Keratinocyte (primary cell): ENCODE measurements around the gene MRPS18A. TPM values are rescaled to one million over a fixed set of nuclear protein-coding genes. Genes with fewer than 3 reads are reported as not detected.

Experiments
- DNase-seq: peaks from one replicate; pipeline ENCODE4 v3.0.0-alpha.2; 2011; ENCODE audit warnings: low read depth, missing footprints, low spot score
- FAIRE-seq: peaks from 2 replicates; lab custom pipeline; 2011; peaks lifted over from hg19 to GRCh38; lab: Jason Lieb, UNC
- H2AFZ ChIP-seq: 2 replicates; pipeline ENCODE4 v1.6.0; 2012; ENCODE audit warnings: low read length, control low read depth, inconsistent platforms; ENCODE audit not compliant: control insufficient read depth
- H3K27ac ChIP-seq: 2 replicates; pipeline ENCODE4 v1.5.1; 2011; ENCODE audit warnings: low read length; ENCODE audit not compliant: control insufficient read depth, insufficient read depth
- H3K27me3 ChIP-seq: 3 replicates; pipeline ENCODE4 v1.6.0; 2011; ENCODE audit warnings: low read length; ENCODE audit not compliant: control insufficient read depth, insufficient read depth; ENCODE audit errors: extremely low read depth
- H3K36me3 ChIP-seq, 2 experiments: 2 replicates in 1 of 2; 3 replicates in 1 of 2; pipeline ENCODE4 v1.5.1; 2011; ENCODE audit warnings: low read length in 2 of 2, mild to moderate bottlenecking in 1 of 2; ENCODE audit not compliant: control insufficient read depth in 2 of 2, insufficient read depth in 2 of 2; ENCODE audit errors: extremely low read depth in 1 of 2
- H3K4me1 ChIP-seq: 3 replicates; pipeline ENCODE4 v1.5.1; 2011; ENCODE audit warnings: low read length; ENCODE audit not compliant: control insufficient read depth, insufficient read depth; ENCODE audit errors: extremely low read depth
- H3K4me2 ChIP-seq: 3 replicates; pipeline ENCODE4 v1.6.0; 2011; ENCODE audit warnings: low read depth, low read length; ENCODE audit not compliant: control insufficient read depth, insufficient read depth; ENCODE audit errors: extremely low read depth
- H3K4me3 ChIP-seq, 3 experiments: fragments of 200-600 bp in 1 of 3; sonication (generic) in 1 of 3; 2 replicates in 2 of 3; 3 replicates in 1 of 3; pipeline ENCODE4 v1.5.1; 2011 to 2016; ENCODE audit warnings: low read length in 3 of 3, mild to moderate bottlenecking in 3 of 3, control low read depth in 2 of 3, inconsistent platforms in 1 of 3, low read depth in 1 of 3, mixed read lengths in 1 of 3, mixed run types in 1 of 3, moderate library complexity in 1 of 3; ENCODE audit not compliant: control insufficient read depth in 2 of 3, insufficient read depth in 2 of 3; ENCODE audit errors: extremely low read depth in 1 of 3
- H3K79me2 ChIP-seq: 2 replicates; pipeline ENCODE4 v1.6.0; 2012; ENCODE audit warnings: low read length; ENCODE audit not compliant: control insufficient read depth, insufficient read depth
- H3K9ac ChIP-seq: 3 replicates; pipeline ENCODE4 v1.6.0; 2011; ENCODE audit warnings: low read length; ENCODE audit not compliant: control insufficient read depth, insufficient read depth; ENCODE audit errors: extremely low read depth
- H3K9me1 ChIP-seq: 3 replicates; pipeline ENCODE4 v1.6.0; 2011; ENCODE audit warnings: low read length; ENCODE audit not compliant: control insufficient read depth, insufficient read depth; ENCODE audit errors: extremely low read depth
- H3K9me3 ChIP-seq: 2 replicates; pipeline ENCODE4 v1.5.1; 2012; ENCODE audit warnings: low read depth, low read length; ENCODE audit not compliant: control insufficient read depth
- H4K20me1 ChIP-seq: 3 replicates; pipeline ENCODE4 v1.6.0; 2011; ENCODE audit warnings: low read length; ENCODE audit not compliant: control insufficient read depth, insufficient read depth; ENCODE audit errors: extremely low read depth
- EZH2 ChIP-seq: IDR thresholded peaks from one replicate; pipeline ENCODE4 v1.6.1; 2012; ENCODE audit warnings: inconsistent platforms, mild to moderate bottlenecking, low read length, moderate library complexity
- dilution Hi-C: fragments of 300-500 bp; cut with MboI; formaldehyde crosslinking; loops from one replicate; pipeline ENCODE4 v1.7.0; 2020; ENCODE audit warnings: low sequenced_read_pairs; ENCODE audit not compliant: extremely low pct_ligation_motif_present
- polyA plus RNA-seq, 5 experiments: library from polyadenylated mRNA; depleted of rRNA in 3 of 5; stranded (reverse) in 3 of 5; stranded (forward) in 1 of 5; unstranded in 1 of 5; fragments of >200 nt; gene quantifications; 1 replicate in 1 of 5; 2 replicates in 3 of 5; 3 replicates in 1 of 5; pipeline versions ENCODE4 v1.2.1 to v1.2.3, GENCODE V29; 2011 to 2012; ENCODE audit warnings: missing spikeins in 2 of 5, low read depth in 1 of 5, low replicate concordance in 1 of 5
- TF ChIP-seq, protein P1 (sequence below), 3 experiments: IDR thresholded peaks in 1 of 3; conservative IDR thresholded peaks in 1 of 3; optimal IDR thresholded peaks in 1 of 3; 2 replicates in 2 of 3; 3 replicates in 1 of 3; pipeline versions ENCODE3 to v1.5.1; 2011; ENCODE audit warnings: low read length in 3 of 3, mild to moderate bottlenecking in 3 of 3, moderate library complexity in 2 of 3, control low read depth in 1 of 3, inconsistent platforms in 1 of 3; ENCODE audit not compliant: insufficient read depth in 2 of 3; ENCODE audit errors: extremely low read depth in 1 of 3

The MRPS18A gene
- polyA plus RNA-seq, 1 donor (not counting 4 experiments of a cell fraction or from before 2014, with no cell fraction given) = 48.8 TPM

GRCh38 chr6:43674291-43674690, 13.3 kb downstream of the MRPS18A start:
- no peaks in the 10 kb centered on the region for H3K79me2 ChIP-seq
- no peaks in the 10 kb centered on the region for H3K9me3 ChIP-seq
- peaks cover 2% of the 10 kb centered on the region for H3K9me1 ChIP-seq
- H3K4me2 ChIP-seq = no peak overlapping the region
- H3K4me3 ChIP-seq = no peak overlapping the region
- TF ChIP-seq, protein P1, sequence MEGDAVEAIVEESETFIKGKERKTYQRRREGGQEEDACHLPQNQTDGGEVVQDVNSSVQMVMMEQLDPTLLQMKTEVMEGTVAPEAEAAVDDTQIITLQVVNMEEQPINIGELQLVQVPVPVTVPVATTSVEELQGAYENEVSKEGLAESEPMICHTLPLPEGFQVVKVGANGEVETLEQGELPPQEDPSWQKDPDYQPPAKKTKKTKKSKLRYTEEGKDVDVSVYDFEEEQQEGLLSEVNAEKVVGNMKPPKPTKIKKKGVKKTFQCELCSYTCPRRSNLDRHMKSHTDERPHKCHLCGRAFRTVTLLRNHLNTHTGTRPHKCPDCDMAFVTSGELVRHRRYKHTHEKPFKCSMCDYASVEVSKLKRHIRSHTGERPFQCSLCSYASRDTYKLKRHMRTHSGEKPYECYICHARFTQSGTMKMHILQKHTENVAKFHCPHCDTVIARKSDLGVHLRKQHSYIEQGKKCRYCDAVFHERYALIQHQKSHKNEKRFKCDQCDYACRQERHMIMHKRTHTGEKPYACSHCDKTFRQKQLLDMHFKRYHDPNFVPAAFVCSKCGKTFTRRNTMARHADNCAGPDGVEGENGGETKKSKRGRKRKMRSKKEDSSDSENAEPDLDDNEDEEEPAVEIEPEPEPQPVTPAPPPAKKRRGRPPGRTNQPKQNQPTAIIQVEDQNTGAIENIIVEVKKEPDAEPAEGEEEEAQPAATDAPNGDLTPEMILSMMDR (optimal IDR thresholded peaks at IDR 0.05 in 1 of 3, IDR thresholded peaks at IDR 0.05 in 1 of 3, conservative IDR thresholded peaks at IDR 0.05 in 1 of 3; ENCODE audit: extremely low read depth in 1 of 3, insufficient read depth in 2 of 3, low read length in 3 of 3) = no peak
- no peak for TF ChIP-seq EZH2
- no peaks in the 10 kb centered on the region for H3K27me3 ChIP-seq
- H3K27ac ChIP-seq = no peak overlapping the region
- DNase-seq (no peak), FAIRE-seq (no peak)
- peaks cover 34 to 54% of the 10 kb centered on the region in 2 experiments for H3K36me3 ChIP-seq
- no peak overlapping the region for H2AFZ ChIP-seq
- no peaks in the 10 kb centered on the region for H4K20me1 ChIP-seq
- dilution Hi-C loops = no loop called here
- no peak overlapping the region for H3K9ac ChIP-seq
- peaks cover 7% of the 10 kb centered on the region for H3K4me1 ChIP-seq

DNA sequence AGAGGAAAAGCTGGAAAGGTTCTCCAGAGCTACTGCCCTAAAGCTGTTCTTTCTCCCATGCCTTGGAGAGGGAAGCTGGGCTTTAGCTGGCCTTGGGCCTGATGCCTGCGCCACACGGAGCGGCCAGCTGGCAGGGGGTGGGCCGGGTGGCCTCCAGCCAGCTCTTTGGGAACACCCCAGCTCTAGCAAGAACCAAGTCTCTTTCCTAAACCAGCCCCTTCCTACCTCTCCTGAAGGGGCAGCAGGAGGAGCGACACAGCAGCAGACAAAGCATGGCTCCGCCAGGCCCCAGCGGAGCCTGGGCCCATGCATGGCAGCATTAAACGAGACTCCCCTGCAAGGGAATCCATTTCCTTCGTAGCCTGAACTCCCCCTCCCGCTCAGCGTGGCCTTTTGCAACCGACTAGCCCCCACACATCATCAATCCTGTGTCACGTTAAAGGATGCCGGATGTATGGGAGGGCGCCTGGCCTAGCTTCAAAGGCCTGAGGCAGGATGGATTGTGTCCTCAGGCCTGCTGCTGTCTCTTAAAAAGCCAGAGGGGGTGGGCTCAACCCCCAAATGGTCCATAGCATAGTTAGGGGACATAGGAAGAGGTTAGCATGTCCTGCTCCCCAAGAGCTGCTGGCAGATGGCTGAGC, 14.0 kb downstream of the MRPS18A start:
- FAIRE-seq (no peak), DNase-seq (no peak)
- no peaks in the 10 kb centered on the region for H3K79me2 ChIP-seq
- peaks cover 34 to 51% of the 10 kb centered on the region in 2 experiments for H3K36me3 ChIP-seq
- no peaks in the 10 kb centered on the region for H3K9me3 ChIP-seq
- TF ChIP-seq EZH2 = no peak
- TF ChIP-seq, protein P1 (optimal IDR thresholded peaks at IDR 0.05 in 1 of 3, IDR thresholded peaks at IDR 0.05 in 1 of 3, conservative IDR thresholded peaks at IDR 0.05 in 1 of 3; ENCODE audit: extremely low read depth in 1 of 3, insufficient read depth in 2 of 3, low read length in 3 of 3) = no peak
- no peak overlapping the region for H3K9ac ChIP-seq
- H3K4me2 ChIP-seq = no peak overlapping the region
- peaks cover 2% of the 10 kb centered on the region for H3K9me1 ChIP-seq
- H3K4me3 ChIP-seq = no peak overlapping the region
- no peaks in the 10 kb centered on the region for H3K27me3 ChIP-seq
- H4K20me1 ChIP-seq = no peaks in the 10 kb centered on the region
- H3K4me1 ChIP-seq = peaks cover 10% of the 10 kb centered on the region
- no peak overlapping the region for H2AFZ ChIP-seq
- dilution Hi-C loops = no loop called here
- H3K27ac ChIP-seq = no peak overlapping the region
